NCI-H2196 (cell line): Measurements from ENCODE around the gene DAGLA.

Experiments
- DNase-seq: peaks from one replicate; lab custom pipeline; 2025; ENCODE audit not compliant: unreplicated experiment; lab: John Stamatoyannopoulos, UW

Gene DAGLA

GRCh38 chr11:61743486-61744095 lies 63.4 kb downstream of the DAGLA start:
- no peak for DNase-seq

GRCh38 chr11:61744181-61744580 lies 64.0 kb downstream of the DAGLA start:
- DNase-seq = no peak

DNA sequence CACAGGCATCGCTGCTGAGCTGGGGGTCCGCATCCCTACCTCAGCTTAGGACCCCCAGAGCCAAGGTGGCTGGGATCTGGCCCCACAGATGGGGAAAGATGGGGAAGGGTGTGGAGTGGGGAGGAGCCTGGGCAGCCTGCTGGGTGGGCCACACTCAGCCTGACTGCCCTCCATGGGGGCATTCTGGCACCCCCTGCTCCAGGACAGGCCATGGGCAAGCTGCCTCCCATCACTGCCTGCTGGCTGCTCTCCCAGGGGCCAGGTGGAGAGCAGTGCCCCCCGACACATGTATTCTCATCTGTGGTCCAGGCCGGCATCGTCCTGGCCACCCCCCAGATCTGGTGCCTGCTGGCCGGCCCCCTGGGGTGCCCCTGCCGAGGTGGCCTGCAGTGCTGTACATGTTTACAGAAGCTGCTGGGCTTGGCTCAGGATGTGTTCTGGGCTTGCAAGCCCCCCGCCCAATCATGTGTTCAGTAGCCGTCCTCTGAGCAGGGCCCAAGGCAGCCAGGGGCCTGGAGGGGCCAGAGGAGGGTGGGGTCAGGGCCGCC lies 64.5 kb downstream of the DAGLA start:
- no peak for DNase-seq

- DNase-seq = no peak
These were observed 65.7 kb downstream of the DAGLA start for GRCh38 chr11:61745781-61746441.

DNA sequence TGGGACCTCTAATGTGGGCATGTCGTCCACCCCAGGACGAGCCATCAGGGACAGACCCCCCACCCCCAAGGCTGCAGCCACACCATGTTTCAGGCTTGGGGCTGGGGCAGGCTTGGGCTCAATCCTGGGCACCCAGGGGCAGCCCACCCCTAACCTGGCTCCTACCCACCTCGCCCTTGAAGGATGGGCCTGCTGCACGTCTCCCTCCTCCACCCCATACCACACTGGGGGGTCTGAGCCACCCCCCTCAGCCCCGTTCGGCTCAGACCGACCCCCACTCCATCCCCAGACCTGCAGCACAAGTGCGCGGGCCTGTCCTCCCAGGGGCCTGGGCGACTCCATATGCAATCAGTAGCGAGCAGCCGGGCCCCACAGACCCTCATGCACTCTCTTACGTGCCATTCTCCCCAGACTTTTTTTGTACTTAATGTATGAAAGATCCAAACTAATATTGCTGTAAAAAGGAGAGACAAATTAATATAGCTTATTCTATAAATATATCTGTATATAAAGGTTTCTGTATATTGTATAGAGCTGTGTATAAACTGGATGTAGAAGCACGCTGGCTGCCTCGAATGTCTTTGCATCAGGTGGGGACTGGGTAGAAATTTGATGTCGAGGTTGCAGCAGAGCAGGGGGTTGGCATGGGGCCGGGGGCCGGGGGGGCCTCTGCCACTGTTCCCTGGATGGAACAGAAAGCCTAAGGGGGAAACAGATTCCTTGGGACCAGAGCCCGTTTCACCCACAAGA lies 66.4 kb downstream of the DAGLA start:
- DNase-seq = no peak

DNA sequence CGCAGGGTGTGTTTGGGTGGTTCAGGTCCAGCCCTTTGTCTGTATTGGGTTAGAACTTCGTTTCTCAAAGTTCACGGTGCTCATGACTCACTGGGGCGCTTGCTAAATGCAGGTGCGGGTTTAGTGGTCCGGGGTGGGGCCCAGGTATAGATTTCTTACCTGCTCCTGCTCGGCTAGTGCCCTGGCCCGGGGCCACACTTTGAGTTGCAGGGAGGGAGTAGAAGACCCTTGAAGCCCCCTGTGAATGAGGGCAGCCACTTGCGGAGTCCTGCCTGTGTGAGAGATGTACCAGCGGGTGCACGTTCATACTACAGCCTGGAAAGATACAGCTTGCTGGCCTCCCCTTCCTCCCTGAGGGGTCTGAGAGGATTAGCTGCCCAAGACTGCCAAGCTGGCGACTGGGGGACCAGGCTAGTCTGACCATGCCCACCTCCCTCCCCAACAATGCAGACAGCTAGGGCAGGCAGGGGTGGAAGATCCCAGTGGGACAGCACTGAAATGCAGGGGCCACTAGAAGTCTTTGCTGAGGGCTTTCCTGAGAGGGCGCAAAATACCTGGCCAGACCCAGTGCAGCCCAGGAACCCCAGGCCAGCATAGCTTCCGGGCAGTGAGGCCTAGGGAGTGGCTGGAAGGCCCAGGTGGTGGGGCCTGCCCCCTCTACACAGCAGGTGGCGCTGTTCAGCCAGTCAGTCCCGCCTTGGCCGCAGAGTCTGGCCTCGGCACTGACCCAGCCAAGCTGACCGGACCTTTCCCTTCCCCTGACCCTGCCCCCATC lies 67.2 kb downstream of the DAGLA start:
- DNase-seq = peak; percentile 69

GRCh38 chr11:61747967-61748285 lies 67.7 kb downstream of the DAGLA start:
- DNase-seq = no peak

- no peak for DNase-seq
These were observed 69.5 kb downstream of the DAGLA start for GRCh38 chr11:61749591-61750217.

DNA sequence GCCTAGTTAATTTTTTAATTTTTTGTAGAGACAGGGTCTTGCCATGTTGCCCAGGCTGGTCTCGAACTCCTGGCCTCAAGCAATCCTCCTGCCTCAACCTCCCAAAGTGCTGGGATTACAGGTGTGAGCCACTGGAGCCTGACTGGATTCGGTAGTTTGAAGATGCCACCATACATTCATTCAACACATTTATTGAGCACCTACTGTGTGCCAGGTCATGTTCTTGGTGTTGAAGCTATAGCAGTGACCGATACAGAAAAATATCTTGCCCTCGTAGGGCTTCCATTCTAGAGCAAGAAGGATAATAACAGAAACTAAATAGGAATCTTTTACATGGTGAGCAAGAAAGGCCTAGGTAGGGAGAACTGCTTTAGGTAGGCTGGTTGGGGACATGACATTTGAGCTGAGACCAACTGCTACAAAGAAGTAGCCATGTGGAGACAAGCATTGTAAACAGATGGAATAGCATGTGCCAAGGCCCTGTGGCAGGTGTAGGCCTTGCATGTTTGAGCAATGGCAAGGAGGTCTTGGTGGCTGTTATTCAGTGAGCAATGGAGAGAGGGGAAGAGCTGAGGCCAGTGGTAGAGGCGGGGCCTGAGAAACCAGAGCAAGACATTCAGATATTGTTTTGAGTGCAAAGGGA lies 70.6 kb downstream of the DAGLA start:
- DNase-seq = no peak

GRCh38 chr11:61751384-61751783 lies 71.2 kb downstream of the DAGLA start:
- DNase-seq = no peak

- DNase-seq = peak; percentile 62
These were observed 72.1 kb downstream of the DAGLA start, which contains the start of gene MYRF for GRCh38 chr11:61752117-61752924. Gene MYRF, plus strand, starts transcription at chr11:61752636. Its CDS starts 109 bp downstream, at chr11:61752745.

- DNase-seq = no peak
These were observed 72.8 kb downstream of the DAGLA start for GRCh38 chr11:61752925-61753521.

DNA sequence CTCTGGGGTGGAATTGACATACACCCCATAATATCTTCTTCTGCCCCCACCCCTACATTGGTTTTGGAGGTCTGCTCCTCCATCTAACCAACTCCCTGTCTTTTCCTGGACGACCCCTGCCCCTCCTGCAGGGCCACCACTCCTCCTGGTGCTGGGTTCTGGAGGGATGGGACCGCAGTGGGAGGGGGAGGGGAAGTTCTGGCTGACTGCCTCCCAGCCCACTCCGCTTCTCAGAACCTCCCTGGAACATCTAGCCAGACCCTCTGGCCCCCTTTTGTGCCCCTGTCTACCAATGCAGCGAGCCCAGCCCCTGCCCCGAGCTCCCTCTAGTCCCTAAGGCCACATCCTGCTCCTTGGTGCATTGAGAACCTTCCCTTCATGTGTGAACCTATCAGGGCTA lies 73.5 kb downstream of the DAGLA start:
- DNase-seq = no peak

DNA sequence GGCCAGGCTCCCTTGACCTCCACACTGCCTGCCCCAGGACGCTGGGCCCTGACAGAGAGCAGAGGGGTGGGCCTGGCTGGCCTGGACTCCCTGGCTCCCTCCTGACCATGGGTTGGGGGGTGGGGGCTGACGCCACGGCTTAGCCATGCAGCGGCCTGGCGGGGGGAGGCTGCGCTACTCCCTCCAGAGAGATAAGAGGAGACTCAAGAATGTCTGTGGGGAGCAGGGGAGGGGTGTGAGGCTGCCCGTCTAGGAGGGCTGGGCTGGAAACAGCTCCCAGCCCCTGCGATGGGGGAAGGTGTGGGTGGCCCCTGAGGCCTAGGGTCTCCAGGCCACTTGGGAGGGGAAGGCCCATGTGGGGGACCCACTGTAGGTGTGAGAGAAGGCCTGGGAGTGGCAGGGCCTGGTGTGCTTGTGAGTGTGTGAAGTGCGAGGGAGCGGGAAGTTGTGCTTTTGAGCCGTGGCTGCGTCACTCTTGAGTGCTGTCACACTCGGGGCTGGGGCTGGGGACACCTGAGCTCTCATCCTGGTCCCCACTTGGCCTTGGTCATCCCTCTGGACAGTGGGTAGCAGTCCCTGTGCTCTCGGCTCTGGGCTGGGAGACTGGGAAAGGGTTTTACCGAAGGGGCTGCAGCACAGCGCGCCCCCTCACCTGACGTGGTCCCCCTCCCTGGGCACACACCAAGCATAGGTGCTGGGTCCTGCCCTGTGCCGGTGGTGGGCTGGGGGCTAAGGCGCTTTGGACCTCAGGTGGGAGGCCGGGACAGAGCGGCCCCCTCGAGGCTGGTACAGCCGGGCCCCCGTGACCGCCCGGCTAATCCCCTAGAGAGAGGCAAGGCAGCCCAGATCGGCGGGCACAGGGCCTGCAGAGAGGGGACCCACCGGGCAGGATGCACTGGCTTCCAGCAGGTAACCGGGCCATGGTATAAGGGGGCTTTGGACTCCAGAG lies 74.6 kb downstream of the DAGLA start:
- no peak for DNase-seq

DNA sequence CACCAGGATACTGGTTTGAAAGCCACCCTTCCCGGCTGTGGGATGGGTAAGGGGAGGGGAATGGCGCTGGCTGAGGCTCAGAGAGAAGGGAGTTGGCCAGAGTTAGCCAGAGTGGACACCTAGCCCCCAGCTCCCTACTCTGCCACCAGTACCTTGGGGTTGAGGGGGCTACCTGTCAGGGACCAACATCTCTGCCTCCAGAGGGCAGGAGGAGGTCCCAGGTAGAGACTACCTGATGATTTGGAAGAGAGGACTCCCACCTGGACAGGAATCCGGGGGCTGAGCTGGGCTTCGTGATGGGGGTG lies 75.9 kb downstream of the DAGLA start:
- no peak for DNase-seq

- DNase-seq = no peak
These were observed 76.4 kb downstream of the DAGLA start for GRCh38 chr11:61756452-61757212.

GRCh38 chr11:61757213-61757862 lies 77.1 kb downstream of the DAGLA start:
- DNase-seq = no peak
